ENCODE results near the gene APOL3. TPM values are rescaled to one million over a fixed set of nuclear protein-coding genes. Genes with fewer than 3 reads are reported as not detected.
"Not testable (repeated sequence)": the region's sequence is repeated elsewhere in the genome, so short reads cannot be mapped to it uniquely, and the experiment has no call there.

APOL3 gene
- total RNA-seq, 2 donors from 2014 or later: 11.2 to 22.4 TPM

DNA sequence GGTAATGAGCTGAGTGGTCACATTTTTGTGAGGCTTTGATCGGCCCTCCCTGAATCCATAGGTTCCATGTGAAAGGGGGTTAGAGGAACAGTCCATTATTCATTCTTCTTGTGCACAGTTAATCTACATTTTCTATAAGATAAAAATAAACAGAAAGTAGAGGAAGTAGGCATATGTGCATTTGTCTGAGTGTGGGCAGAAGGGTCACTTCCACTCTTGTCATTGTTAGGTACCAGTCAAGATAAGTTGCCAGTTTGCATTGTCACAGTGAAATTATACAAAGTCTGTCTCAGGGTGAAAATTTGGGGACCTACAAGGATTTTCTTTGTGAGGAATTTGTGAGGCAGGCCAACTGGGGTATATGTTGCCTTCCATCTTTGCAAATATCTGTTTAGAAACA is 45.7 kb upstream of the APOL3 start:
- DNase-seq: no peak

DNA sequence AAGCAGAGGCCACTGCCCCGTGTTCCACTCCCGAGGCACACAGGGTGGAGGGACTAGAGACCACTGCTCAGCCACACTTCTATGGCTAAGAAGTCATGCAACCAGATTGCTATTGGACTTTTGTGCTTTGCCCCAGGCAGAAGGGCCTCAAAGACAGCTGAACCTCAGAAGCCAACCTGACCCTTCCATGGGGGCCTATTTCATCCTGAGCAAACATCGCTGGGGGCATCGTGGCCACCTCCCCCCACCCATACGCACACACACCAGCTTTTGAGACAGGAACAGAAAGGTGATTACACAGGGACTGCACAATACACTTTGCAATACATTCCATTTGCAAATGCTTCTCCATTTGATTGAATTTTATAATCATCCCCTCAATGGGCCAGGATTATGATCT is 45.0 kb upstream of the APOL3 start:
- H3K27ac ChIP-seq; H3K36me3 ChIP-seq (replicated peaks in 1 of 2; ENCODE audit: insufficient read depth in 1 of 2, low read depth in 2 of 2); H3K27me3 ChIP-seq; intact Hi-C loops (cut with DNase I); H3K4me3 ChIP-seq; DNase-seq; ATAC-seq; H3K9me3 ChIP-seq: not testable (repeated sequence)
- 60 to 72% methylated on average over 3 to 5 of the region's 5 CpGs for WGBS, 2 donors
- peaks cover 19% of the 10 kb centered on the region for H3K4me1 ChIP-seq

More for the DNA sequence above, 45.7 kb upstream of the APOL3 start:
- peaks cover 19% of the 10 kb centered on the region for H3K4me1 ChIP-seq
- no peak overlapping the region for H3K27ac ChIP-seq
- intact Hi-C loops (cut with DNase I): no loop called here
- H3K9me3 ChIP-seq: no peaks in the 10 kb centered on the region
- 74 to 84% methylated on average over 1 of the region's 1 CpG for WGBS, 2 donors
- ATAC-seq: no peak
- no peak for TF ChIP-seq POLR2A (IDR thresholded peaks at IDR 0.05)
- no peak for TF ChIP-seq CTCF (IDR thresholded peaks at IDR 0.05)
- no peak overlapping the region for H3K4me3 ChIP-seq
- H3K27me3 ChIP-seq: no peaks in the 10 kb centered on the region
- no peaks in the 10 kb centered on the region for H3K36me3 ChIP-seq (replicated peaks in 1 of 2; ENCODE audit: insufficient read depth in 1 of 2, low read depth in 2 of 2)

DNA sequence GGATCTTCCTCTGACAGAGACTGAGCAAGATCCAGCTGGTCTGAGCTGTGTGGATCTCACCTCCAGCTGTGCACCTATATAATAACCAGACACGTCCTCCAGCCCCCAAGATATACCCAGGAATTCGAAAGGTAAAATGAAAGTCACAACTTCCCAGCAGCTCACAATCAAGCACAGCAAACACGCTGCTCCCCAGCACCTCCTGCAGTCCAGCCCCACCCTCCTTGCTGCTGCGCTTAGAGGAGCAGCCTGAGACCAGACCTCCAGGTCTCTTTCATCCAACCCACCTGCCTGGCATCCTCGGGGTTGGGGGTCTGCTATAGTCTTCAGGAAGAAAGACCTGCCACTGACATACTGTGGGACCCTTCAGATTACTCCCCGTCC is 44.1 kb upstream of the APOL3 start:
- ATAC-seq: no peak

GRCh38 chr22:36204001-36204631 is 43.6 kb upstream of the APOL3 start:
- no peak for ATAC-seq
- no peaks in the 10 kb centered on the region for H3K27me3 ChIP-seq
- no peaks in the 10 kb centered on the region for H3K36me3 ChIP-seq (replicated peaks in 1 of 2; ENCODE audit: insufficient read depth in 1 of 2, low read depth in 2 of 2)
- peaks cover 19% of the 10 kb centered on the region for H3K4me1 ChIP-seq
- H3K9me3 ChIP-seq: no peaks in the 10 kb centered on the region
- no peak overlapping the region for H3K27ac ChIP-seq
- intact Hi-C loops (cut with DNase I): no loop called here
- no peak for DNase-seq
- TF ChIP-seq POLR2A (IDR thresholded peaks at IDR 0.05) (no peak), CTCF (IDR thresholded peaks at IDR 0.05) (no peak)
- no peak overlapping the region for H3K4me3 ChIP-seq
- 70 to 77% methylated on average over 8 of the region's 8 CpGs for WGBS, 2 donors

More for the DNA sequence above, 44.1 kb upstream of the APOL3 start:
- Histone ChIP-seq H3K27me3 (no peaks in the 10 kb centered on the region), H3K36me3 (replicated peaks in 1 of 2; ENCODE audit: insufficient read depth in 1 of 2, low read depth in 2 of 2) (no peaks in the 10 kb centered on the region), H3K4me3 (no peak overlapping the region), H3K27ac (no peak overlapping the region), H3K9me3 (no peaks in the 10 kb centered on the region), H3K4me1 (peaks cover 19% of the 10 kb centered on the region)
- no peak for TF ChIP-seq CTCF (IDR thresholded peaks at IDR 0.05)
- no peak for TF ChIP-seq POLR2A (IDR thresholded peaks at IDR 0.05)
- intact Hi-C loops (cut with DNase I): no loop called here
- no peak for DNase-seq
- 58 to 65% methylated on average over 5 to 6 of the region's 6 CpGs for WGBS, 2 donors

DNA sequence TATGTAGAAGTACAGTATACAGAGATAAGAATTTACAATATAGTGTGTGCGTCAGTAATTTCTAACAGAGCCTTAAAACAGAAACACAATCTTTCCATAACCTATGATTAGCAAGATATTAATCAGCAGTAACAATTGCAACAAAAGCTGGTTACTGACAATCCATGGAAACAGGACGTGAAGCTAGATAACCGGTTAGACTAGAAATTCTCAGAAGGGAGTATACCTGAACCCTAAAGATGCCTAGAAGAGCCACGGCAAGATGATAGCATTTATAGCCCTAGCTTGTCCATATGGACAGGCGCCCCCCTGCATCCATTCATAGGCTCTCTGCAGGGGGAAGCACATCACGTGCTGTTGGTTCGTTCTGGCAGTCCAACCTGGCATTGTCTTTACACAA is 42.9 kb upstream of the APOL3 start:
- H3K9me3 ChIP-seq, DNase-seq: not testable (repeated sequence)

DNA sequence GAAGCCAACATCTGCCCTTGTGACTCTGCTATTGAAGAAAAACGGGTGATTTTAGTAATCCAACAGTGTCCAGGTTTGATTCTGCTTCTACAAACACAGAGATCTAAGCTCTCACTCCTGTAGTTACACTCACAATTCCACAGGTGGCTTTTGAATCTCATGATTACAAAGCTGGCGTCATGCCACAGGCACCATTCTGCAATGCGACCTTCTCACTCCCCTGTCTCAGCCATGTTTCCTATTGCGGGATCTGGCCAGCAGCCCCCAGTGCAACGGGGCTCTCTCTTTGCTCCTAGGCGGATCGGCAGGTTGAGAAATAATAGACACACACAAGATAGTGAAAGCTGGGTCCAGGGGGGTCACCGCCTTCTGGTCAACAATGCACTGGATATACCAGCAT is 42.4 kb upstream of the APOL3 start:
- H3K36me3 ChIP-seq (replicated peaks in 1 of 2; ENCODE audit: insufficient read depth in 1 of 2, low read depth in 2 of 2); H3K4me3 ChIP-seq; H3K9me3 ChIP-seq; intact Hi-C loops (cut with DNase I); H3K27me3 ChIP-seq: not testable (repeated sequence)
- Histone ChIP-seq H3K4me1 (peaks cover 19% of the 10 kb centered on the region), H3K27ac (peak overlapping the region in 2 of 4 donors; percentile 39 to 54)
- 14 to 20% methylated on average over 8 of the region's 8 CpGs for WGBS, 2 donors
- peak in 4 of 7 experiments; percentile 1 to 49 (median 36) for TF ChIP-seq CTCF (IDR thresholded peaks at IDR 0.05)
- DNase-seq (peak; percentile 57 to 81 (median 64)), ATAC-seq (peak; percentile 74)

More for the DNA sequence above, 42.9 kb upstream of the APOL3 start:
- intact Hi-C loops (cut with DNase I); H3K4me3 ChIP-seq; ATAC-seq; H3K27me3 ChIP-seq; H3K36me3 ChIP-seq (replicated peaks in 1 of 2; ENCODE audit: insufficient read depth in 1 of 2, low read depth in 2 of 2): not testable (repeated sequence)
- Histone ChIP-seq H3K4me1 (peaks cover 19% of the 10 kb centered on the region), H3K27ac (peak overlapping the region in 1 of 4 donors; percentile 54)
- 54 to 56% methylated on average over 7 of the region's 7 CpGs for WGBS, 2 donors
